GM18526 (cell line): Measurements from ENCODE around the gene ENAH.

ENCODE experiments used
- POLR2A ChIP-seq: IDR thresholded peaks from 3 replicates; pipeline ENCODE4 v1.6.1; 2011; ENCODE audit not compliant: insufficient read length; ENCODE audit errors: extremely low read depth

Gene ENAH

DNA sequence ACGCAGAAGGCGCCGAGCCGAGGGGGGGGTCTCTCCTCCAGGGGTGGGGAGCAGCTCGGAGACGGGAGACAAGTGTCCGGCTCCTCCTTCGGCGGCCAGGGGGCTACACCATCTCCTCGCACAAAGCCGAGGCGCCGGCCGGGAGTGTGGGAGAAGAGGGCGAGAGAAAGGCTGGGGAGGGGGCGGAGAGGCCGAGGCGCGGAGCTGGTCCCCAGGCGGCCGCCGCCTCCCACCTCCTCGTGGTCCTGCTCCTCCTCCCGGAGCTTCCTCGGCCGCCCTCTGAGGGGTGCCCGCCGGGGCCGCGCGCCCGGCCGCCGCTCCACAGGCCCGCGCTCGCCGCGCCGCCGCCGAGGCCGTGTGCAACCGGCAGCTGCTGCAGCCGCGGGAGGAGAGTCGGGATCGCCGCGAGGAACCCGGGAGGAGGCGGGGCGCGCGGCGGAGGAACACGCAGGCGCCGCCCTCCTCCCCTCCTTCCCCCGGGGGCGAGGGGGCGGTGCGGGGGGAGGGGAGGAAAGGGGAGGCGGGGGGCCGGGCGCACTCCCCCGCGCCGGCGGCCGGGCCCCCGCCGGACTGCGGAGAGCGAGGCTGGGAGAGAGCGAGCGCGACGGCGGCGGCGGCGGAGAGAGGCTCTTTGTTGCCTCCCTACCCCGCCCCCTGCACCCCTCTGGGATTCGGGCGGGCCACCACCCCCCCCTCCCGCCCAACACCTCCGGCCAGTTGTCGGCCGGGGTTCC lies at the start of gene ENAH:
Gene ENAH, minus strand, starts transcription at position 395 of the 734 bp plus-strand sequence. CDS start 433 bp downstream, outside the sequence.
- TF ChIP-seq POLR2A: no peak

DNA sequence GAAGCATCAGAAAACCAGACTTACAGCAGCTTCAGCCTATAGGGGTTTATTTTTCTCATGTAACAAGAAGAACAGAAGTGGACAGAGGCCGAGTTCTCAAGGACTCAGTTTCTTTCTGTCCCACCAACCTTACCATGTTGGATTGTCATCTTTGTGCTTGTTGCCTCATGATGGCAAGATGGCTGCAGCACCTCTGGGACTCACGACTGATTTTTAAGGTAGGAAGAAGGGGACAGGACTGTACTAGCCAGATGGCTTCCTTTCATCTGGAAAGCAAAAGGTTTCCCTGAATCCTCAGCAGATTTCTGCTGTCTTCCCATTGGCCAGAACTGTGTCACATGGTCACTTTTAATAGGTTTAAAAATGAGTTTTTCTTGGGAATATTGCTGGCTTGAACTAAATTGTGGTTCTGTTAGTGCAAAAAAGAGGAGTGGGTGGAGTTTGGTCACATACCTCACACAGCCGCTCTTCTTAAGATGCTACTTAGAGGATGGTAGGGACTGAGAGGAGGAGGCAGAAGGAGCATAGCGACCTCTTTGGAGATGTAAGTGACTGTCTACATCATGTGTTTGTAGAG lies 48.1 kb upstream of the ENAH start:
- no peak for TF ChIP-seq POLR2A

DNA sequence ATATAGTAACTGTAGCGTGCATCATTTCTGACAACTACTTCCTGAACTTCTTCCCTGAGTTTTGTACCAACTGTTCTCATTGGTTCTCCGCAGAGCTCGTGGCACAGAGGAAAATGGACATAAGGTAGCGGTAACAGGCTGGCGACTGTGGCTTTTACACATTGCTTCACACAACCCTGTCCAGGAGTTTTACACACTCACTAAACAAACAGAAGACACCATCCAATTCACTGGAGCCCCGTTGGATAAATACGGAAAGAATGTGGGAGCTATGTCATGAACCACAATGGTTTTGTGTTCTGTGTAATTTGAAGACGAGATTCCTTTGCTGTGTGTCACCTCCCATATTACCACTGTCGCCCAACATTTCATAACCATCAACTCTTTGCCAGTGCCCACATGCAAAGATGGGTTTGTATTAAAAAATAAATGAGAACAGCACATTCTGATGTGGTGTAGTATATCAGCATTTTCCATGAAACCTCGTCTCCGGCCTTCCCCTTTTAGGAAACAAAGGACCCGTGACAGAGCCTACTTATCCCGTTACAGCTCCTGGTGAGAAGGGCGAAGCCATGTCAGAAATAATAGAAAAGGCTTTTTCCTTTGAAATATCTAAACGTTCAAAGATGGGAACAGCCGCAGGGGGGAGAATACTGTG lies 47.4 kb upstream of the ENAH start:
- TF ChIP-seq POLR2A: no peak

DNA sequence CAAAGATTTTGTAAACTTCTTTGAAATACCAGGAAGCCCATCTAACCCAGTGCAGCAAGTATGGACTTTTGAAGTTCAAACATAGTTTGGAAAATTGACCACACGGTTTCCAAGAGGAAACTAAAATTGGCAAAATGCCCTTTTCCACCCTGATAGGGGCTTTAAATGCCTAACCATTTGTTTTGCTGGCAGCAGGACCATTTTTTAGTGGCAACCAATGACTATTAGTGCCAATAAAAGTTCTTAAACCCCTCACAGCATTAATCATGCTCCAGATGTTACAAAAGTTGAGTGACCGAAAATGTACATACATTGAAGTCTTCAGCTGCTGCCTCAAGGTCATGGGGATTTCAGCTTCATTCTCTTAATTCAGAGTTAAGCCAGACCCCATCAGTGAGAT lies 46.4 kb upstream of the ENAH start:
- TF ChIP-seq POLR2A: no peak

DNA sequence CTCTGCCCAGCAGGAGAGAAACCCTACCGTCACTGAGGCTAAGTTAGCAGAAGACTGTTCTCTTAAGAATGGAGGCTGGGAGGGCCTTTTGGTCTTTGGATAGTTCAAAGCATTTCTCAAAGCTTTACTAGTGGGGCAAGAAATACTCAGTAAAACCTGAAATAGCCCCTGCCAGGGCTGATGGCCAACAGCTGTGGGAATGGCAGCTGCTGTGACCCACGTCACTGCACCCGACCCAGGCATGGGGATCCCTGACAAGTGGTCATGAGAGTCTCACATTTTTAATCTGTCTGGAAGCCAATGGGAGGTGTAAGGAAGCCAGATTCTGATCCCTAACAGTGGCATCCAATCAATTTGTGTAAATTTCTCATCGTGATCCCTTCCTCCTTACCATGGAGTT lies 44.5 kb upstream of the ENAH start:
- TF ChIP-seq POLR2A: no peak

DNA sequence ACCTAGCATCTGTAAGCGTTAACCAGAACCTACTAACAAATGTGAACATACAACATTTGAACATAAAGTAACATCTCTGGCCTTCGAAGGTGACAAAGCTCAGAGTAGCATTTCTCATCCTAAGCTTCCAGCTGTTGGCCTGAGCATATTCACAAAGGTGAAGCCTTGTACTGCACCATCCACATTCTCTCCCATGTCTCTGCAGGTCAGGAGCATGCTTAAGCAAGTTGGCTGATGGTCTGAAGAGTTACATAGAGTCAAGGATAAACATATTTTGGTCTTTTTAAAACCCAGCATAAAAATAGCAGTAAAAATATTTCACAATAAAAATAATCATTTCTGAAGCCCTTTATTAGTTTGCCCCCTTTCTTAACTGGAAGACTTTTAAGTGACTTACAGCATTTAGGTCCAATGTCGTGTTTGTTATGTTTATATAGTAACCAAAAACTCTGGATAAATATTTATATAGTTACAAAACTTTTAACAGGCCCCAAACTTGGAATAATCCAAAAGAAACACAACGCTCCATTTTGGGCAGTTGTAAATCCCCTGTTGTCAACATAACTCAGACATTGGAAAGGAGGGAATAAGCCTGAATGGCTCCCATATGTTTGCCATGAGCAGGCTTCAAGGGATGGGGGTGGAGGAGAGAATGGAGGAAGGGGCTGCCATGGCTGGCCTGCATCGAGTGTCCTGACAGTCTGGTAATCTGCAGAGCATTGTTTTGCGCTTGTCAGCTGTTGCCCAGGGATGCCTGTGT lies 42.8 kb upstream of the ENAH start:
- no peak for TF ChIP-seq POLR2A

DNA sequence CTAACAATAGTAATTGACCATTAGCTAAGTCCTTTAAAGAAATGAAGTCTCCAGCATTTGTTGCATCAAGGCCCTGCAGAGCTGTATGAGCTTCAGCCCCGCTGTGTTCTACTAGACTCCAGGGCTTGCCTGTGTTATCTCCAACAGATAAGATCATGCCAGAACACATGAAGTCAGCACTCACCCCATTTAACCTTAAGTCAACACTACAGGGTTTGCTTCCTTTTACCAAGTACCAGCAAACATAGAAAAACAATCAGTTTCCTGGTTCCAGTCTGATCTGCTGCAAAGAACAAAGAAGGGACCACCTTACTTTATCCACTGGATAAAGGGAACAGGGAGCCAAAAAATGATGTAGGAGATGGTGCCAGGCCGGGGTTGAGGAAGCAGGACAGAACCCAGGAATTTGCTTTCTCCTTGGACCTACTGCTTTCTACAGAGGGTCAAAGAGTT lies 41.3 kb upstream of the ENAH start:
- TF ChIP-seq POLR2A: no peak

DNA sequence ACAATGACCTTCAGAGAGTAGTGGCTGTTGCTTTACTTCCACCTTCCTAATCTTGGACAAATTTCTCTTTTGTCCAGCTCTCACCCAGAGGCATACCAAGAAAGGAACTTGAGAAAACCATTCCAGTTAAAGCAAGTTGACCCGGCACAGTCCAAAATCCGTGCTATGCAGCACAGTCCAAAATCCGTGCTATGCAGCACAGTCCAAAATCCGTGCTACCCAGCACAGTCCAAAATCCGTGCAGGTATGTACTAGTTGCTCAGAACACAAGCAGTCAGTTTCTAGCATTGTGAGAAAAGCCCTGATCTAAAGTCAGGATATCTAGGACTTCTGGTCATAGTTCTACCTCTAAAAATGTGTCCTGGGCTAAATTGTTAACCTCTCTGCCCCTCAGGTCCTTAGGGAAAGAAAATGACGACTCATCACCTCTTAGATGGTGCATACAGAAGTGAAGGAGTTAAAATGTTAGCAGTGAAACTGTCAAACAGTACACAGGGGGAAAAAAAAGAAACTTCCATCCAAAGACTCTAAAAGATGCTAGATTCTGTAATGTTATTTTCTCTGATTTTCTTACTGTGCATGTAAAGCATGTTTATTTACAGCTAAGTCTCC lies 40.3 kb upstream of the ENAH start:
- no peak for TF ChIP-seq POLR2A

DNA sequence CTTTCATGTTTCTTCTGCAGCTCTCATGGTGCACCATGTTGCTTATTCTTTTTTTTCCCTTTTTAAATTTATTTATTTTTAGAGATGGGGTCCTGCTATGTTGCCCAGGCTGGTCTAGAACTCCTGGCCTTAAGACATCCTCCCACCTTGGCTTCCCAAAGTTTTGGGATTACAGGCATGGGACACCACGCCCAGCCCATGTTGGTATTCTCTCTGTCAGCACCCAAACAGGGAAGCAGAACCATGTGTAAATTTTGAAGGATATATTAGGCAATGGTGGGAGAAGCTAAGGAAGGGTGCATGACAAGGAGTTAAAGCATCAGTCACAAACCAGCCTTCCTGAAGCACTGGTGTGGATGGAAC lies 39.6 kb upstream of the ENAH start:
- no peak for TF ChIP-seq POLR2A

DNA sequence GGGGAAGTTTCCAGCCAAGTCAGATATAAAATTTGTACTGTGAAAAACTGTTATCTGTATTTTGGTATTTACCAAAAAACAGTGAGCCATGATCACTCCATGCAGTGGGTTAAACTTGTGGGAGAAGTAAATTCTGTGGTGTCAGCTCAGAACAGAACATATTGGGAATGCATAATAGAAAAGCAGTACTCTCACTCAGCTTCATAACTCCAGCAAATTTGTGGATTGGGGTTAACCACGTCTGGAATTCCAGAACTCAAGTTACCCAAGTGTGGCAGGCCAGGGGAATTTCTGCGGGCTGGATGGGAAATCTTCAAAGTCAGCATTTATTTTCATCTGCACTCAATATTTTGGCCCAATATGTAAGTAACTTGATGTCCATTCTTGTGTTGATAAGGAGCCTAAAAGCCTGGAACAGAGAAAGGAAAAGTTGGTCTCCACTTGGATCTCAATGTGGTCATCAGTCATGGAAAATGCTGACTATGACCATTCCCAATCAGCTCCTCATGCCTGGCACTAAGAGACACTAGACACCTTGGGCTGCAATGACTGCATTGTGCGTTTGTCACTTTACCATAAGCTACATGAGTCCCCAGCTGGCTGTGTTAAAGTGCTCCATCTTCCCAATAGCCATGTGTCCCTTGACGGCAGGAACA lies 39.1 kb upstream of the ENAH start:
- no peak for TF ChIP-seq POLR2A

DNA sequence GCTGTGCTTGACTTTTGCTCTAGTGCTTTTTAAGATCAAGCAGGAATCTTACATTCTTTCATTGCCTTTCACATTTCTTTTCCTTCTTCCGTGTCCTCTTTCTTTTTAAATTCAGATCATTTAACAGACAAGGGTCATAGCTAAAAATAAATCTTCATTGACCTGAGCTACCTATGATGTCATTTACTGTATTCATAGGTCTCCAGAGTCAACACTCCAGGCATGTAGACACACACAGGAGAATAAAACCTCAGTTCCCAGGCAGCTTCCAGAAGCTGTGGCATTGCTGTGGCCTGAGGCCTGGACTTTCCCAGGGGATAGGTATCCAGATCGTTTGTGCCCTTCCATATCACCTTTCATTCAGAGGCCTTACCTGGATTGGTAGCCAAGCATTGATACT lies 38.5 kb upstream of the ENAH start:
- no peak for TF ChIP-seq POLR2A

DNA sequence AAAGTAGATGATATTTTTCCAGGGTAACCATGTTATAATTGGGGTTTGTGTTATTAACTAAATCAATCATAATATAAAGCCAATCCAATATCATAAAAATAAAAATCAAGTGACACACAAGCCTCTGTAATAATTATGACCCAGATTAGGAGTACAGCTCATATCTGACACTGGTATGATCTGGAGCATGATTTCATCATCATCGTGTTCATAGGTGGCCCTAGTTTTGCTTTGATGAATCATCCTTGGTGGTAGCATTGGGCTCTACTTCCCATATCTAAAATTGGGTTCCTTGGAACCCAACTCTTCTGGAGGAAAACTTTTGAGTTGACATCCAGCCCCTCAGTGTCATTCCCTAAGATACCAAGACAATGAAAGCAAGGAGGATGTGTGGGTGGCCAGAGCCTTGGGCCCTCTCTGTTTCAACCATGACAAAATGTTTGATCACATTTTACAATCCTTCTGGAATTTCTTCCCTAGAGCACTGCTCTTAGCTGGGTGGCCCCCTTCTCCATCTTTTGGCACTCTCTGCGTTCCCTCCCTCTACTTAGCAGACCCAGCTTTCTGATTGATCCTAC lies 37.0 kb upstream of the ENAH start:
- no peak for TF ChIP-seq POLR2A

DNA sequence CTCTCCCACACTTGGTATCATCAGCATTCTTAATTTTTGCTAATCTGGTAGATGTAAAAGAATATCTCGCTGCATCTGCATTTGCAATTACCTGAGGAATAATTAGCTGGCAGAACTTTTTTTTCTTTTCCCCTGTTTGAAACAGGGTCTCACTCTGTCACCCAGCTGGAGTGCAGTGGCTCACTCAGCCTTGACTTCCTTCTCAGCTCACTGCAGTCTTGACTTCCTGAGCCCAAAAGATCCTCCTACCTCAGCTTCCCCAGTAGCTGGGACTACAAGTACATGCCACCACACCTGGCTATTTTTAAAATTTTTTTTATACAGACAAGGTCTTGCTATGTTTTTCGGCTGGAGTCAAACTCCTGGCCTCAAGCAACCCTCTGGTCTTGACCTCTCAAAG lies 35.4 kb upstream of the ENAH start:
- TF ChIP-seq POLR2A: no peak

DNA sequence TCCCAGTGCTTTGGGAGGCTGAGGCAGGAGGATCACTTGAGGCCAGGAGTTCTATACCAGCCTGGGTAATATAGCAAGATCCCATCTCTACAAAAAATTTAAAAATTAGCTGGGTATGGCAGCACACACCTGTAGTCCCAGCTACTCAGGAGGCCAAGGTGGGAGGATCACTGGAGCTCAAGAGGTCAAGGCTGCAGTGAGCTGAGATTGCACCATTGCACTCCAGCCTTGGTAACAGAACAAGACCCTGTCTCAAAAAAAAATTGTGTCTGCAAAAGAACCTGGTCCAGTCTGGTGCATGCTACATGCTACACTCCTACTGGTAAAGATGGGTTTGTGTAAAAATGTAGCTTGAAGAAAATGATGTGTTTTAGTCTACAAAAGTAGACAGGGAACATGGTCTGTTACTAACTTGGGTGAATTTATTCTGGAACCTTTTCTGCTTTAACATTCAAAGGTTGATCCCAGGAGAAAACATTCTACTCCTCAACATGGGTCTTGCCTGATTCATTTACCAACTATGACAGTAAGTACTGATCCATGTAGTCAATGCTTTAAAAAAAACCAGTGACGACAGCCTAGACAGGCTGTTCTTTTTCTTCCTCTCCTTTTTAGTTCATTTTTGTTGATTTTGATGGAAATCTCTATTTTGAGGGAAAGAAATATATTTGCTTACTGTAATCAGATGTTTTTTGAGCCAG lies 32.7 kb upstream of the ENAH start:
- no peak for TF ChIP-seq POLR2A
